GM23248 (cell line): ENCODE measurements around the gene EDDM13.

Experiments used
- EZH2 ChIP-seq: fragments of 200-600 bp; sonication (generic); IDR thresholded peaks from 2 replicates; pipeline ENCODE4 v1.6.1; 2018; ENCODE audit warnings: antibody characterized with exemption, mild to moderate bottlenecking; ENCODE audit not compliant: insufficient read depth, poor library complexity, severe bottlenecking
- EZH2phosphoT487 ChIP-seq: fragments of 200-600 bp; sonication (generic); IDR thresholded peaks from 2 replicates; pipeline ENCODE4 v1.6.1; 2018; ENCODE audit warnings: antibody characterized with exemption, moderate library complexity, mild to moderate bottlenecking, low read depth; ENCODE audit not compliant: insufficient read depth

DNA sequence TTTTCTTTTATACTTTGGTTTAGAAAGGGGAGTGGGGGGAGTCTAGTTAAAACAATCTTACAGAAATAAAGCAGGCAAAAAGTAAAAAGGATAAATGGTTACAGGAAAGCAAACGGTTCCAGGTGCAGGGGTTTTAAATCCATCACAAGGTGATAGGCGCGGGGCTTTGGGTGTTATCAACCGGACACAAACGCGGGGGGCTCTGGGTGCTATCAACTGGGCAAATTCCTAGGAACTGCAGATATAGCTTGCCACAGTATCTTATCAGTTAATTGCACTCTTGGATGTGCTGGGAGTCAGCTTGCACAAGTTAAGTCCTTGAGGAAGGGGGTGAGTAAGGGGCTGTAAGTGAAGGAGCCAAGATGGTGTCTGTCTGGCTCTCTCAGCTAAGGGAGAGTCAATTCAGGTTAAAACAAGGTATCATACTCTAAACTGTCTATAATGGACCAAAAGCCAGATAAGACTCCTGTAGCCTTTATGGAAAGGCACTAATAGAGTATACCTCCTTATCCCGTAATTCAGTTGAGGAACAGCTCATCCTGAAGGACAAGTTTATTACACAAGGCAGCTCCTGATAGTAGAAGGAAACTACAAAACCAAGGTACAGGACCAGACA, 74.7 kb downstream of the EDDM13 start:
- TF ChIP-seq EZH2phosphoT487 (no peak), EZH2 (no peak)
